ENCODE results near the gene ASB15.
A peak's percentile ranks its signal among the peaks of the same experiment; 100 is the strongest.

The ASB15 gene

GRCh38 chr7:123602648-123603047 lies 1.0 kb downstream of the ASB15 start:
- DNase-seq: no peak
- Histone ChIP-seq H3K4ac (ENCODE audit: low read depth, low read length) (no peak overlapping the region), H4K12ac (ENCODE audit: low read depth, low read length) (no peak overlapping the region), H3K14ac (ENCODE audit: low read length) (no peak overlapping the region), H2AFZ (ENCODE audit: insufficient read depth, low read length, poor library complexity) (no peak overlapping the region), H2AK5ac (ENCODE audit: low read length) (no peak overlapping the region), H3K9me3 (ENCODE audit: insufficient read depth, low read depth, low read length) (no peaks in the 10 kb centered on the region), H3K79me1 (ENCODE audit: low read length) (no peaks in the 10 kb centered on the region), H2BK120ac (ENCODE audit: insufficient read depth, low read length, poor library complexity) (no peak overlapping the region), H3K23ac (ENCODE audit: low read length) (no peak overlapping the region), H3K4me3 (ENCODE audit: low read depth, low read length) (no peak overlapping the region), H2BK5ac (ENCODE audit: low read depth, low read length, poor library complexity) (no peak overlapping the region), H3K79me2 (ENCODE audit: control insufficient read depth, insufficient read depth, low read length, poor library complexity) (no peaks in the 10 kb centered on the region), H2BK12ac (ENCODE audit: low read length) (no peak overlapping the region), H4K8ac (ENCODE audit: low read depth, low read length) (no peak overlapping the region), H4K91ac (ENCODE audit: low read depth, low read length) (no peak overlapping the region), H3K27me3 (ENCODE audit: insufficient read depth, low read length) (no peaks in the 10 kb centered on the region), H3K36me3 (ENCODE audit: control insufficient read depth in 1 of 2, insufficient read depth in 2 of 2, low read length in 2 of 2) (no peaks in the 10 kb centered on the region), H3K27ac (ENCODE audit: low read depth, low read length) (no peak overlapping the region), H3K18ac (ENCODE audit: low read length) (no peak overlapping the region), H3K4me1 (ENCODE audit: control insufficient read depth in 1 of 2, insufficient read depth in 2 of 2, low read length in 2 of 2) (no peaks in the 10 kb centered on the region), H3K4me2 (ENCODE audit: low read length) (no peak overlapping the region), H3K9ac (ENCODE audit: low read length) (no peak overlapping the region)
- no CpG with 5 or more reads among the region's 3 CpGs for WGBS (ENCODE audit: extremely low coverage, insufficient coverage, insufficient read length)

GRCh38 chr7:123604739-123605138 lies 3.1 kb downstream of the ASB15 start:
- no peaks in the 10 kb centered on the region for H3K36me3 ChIP-seq (ENCODE audit: control insufficient read depth in 1 of 2, insufficient read depth in 2 of 2, low read length in 2 of 2)
- H3K4me3 ChIP-seq (ENCODE audit: low read depth, low read length): no peak overlapping the region
- no peak overlapping the region for H3K4me2 ChIP-seq (ENCODE audit: low read length)
- no peaks in the 10 kb centered on the region for H3K79me2 ChIP-seq (ENCODE audit: control insufficient read depth, insufficient read depth, low read length, poor library complexity)
- no peaks in the 10 kb centered on the region for H3K9me3 ChIP-seq (ENCODE audit: insufficient read depth, low read depth, low read length)
- H2BK120ac ChIP-seq (ENCODE audit: insufficient read depth, low read length, poor library complexity): no peak overlapping the region
- H3K4me1 ChIP-seq (ENCODE audit: control insufficient read depth in 1 of 2, insufficient read depth in 2 of 2, low read length in 2 of 2): no peaks in the 10 kb centered on the region
- H2AK5ac ChIP-seq (ENCODE audit: low read length): no peak overlapping the region
- no peaks in the 10 kb centered on the region for H3K27me3 ChIP-seq (ENCODE audit: insufficient read depth, low read length)
- H2AFZ ChIP-seq (ENCODE audit: insufficient read depth, low read length, poor library complexity): no peak overlapping the region
- no peak overlapping the region for H4K8ac ChIP-seq (ENCODE audit: low read depth, low read length)
- WGBS (ENCODE audit: extremely low coverage, insufficient coverage, insufficient read length): no CpG with 5 or more reads among the region's 3 CpGs
- no peak overlapping the region for H3K27ac ChIP-seq (ENCODE audit: low read depth, low read length)
- H3K4ac ChIP-seq (ENCODE audit: low read depth, low read length): no peak overlapping the region
- peak in 1 of 2 donors; percentile 6 for DNase-seq
- no peak overlapping the region for H3K14ac ChIP-seq (ENCODE audit: low read length)
- no peak overlapping the region for H4K12ac ChIP-seq (ENCODE audit: low read depth, low read length)
- H2BK5ac ChIP-seq (ENCODE audit: low read depth, low read length, poor library complexity): no peak overlapping the region
- H3K18ac ChIP-seq (ENCODE audit: low read length): no peak overlapping the region
- H2BK12ac ChIP-seq (ENCODE audit: low read length): no peak overlapping the region
- no peak overlapping the region for H3K9ac ChIP-seq (ENCODE audit: low read length)
- no peak overlapping the region for H3K23ac ChIP-seq (ENCODE audit: low read length)
- H3K79me1 ChIP-seq (ENCODE audit: low read length): no peaks in the 10 kb centered on the region
- no peak overlapping the region for H4K91ac ChIP-seq (ENCODE audit: low read depth, low read length)

GRCh38 chr7:123607423-123607975 lies 5.9 kb downstream of the ASB15 start:
- Histone ChIP-seq H3K14ac (ENCODE audit: low read length) (no peak overlapping the region), H2BK12ac (ENCODE audit: low read length) (no peak overlapping the region), H3K79me2 (ENCODE audit: control insufficient read depth, insufficient read depth, low read length, poor library complexity) (no peaks in the 10 kb centered on the region), H3K79me1 (ENCODE audit: low read length) (no peaks in the 10 kb centered on the region), H4K91ac (ENCODE audit: low read depth, low read length) (no peak overlapping the region), H3K27me3 (ENCODE audit: insufficient read depth, low read length) (no peaks in the 10 kb centered on the region), H3K18ac (ENCODE audit: low read length) (no peak overlapping the region), H3K9me3 (ENCODE audit: insufficient read depth, low read depth, low read length) (no peaks in the 10 kb centered on the region), H2BK5ac (ENCODE audit: low read depth, low read length, poor library complexity) (no peak overlapping the region), H3K4me1 (ENCODE audit: control insufficient read depth in 1 of 2, insufficient read depth in 2 of 2, low read length in 2 of 2) (no peaks in the 10 kb centered on the region), H3K27ac (ENCODE audit: low read depth, low read length) (no peak overlapping the region), H3K4ac (ENCODE audit: low read depth, low read length) (no peak overlapping the region), H4K12ac (ENCODE audit: low read depth, low read length) (no peak overlapping the region), H2AFZ (ENCODE audit: insufficient read depth, low read length, poor library complexity) (no peak overlapping the region), H2AK5ac (ENCODE audit: low read length) (no peak overlapping the region), H3K4me3 (ENCODE audit: low read depth, low read length) (no peak overlapping the region), H3K9ac (ENCODE audit: low read length) (no peak overlapping the region), H3K4me2 (ENCODE audit: low read length) (no peak overlapping the region), H4K8ac (ENCODE audit: low read depth, low read length) (peak overlapping the region; percentile 10), H3K36me3 (ENCODE audit: control insufficient read depth in 1 of 2, insufficient read depth in 2 of 2, low read length in 2 of 2) (no peaks in the 10 kb centered on the region), H2BK120ac (ENCODE audit: insufficient read depth, low read length, poor library complexity) (no peak overlapping the region), H3K23ac (ENCODE audit: low read length) (no peak overlapping the region)
- DNase-seq: no peak
- no CpG with 5 or more reads among the region's 4 CpGs for WGBS (ENCODE audit: extremely low coverage, insufficient coverage, insufficient read length)

- Histone ChIP-seq H3K79me2 (ENCODE audit: control insufficient read depth, insufficient read depth, low read length, poor library complexity) (no peaks in the 10 kb centered on the region), H3K4me1 (ENCODE audit: control insufficient read depth in 1 of 2, insufficient read depth in 2 of 2, low read length in 2 of 2) (no peaks in the 10 kb centered on the region), H2BK5ac (ENCODE audit: low read depth, low read length, poor library complexity) (no peak overlapping the region), H3K14ac (ENCODE audit: low read length) (no peak overlapping the region), H2AK5ac (ENCODE audit: low read length) (no peak overlapping the region), H3K27me3 (ENCODE audit: insufficient read depth, low read length) (no peaks in the 10 kb centered on the region), H3K4me3 (ENCODE audit: low read depth, low read length) (no peak overlapping the region), H2AFZ (ENCODE audit: insufficient read depth, low read length, poor library complexity) (no peak overlapping the region), H3K18ac (ENCODE audit: low read length) (no peak overlapping the region), H3K79me1 (ENCODE audit: low read length) (peaks cover 2% of the 10 kb centered on the region), H2BK12ac (ENCODE audit: low read length) (no peak overlapping the region), H4K8ac (ENCODE audit: low read depth, low read length) (no peak overlapping the region), H3K4ac (ENCODE audit: low read depth, low read length) (no peak overlapping the region), H3K36me3 (ENCODE audit: control insufficient read depth in 1 of 2, insufficient read depth in 2 of 2, low read length in 2 of 2) (no peaks in the 10 kb centered on the region), H3K9ac (ENCODE audit: low read length) (no peak overlapping the region), H3K4me2 (ENCODE audit: low read length) (no peak overlapping the region), H2BK120ac (ENCODE audit: insufficient read depth, low read length, poor library complexity) (no peak overlapping the region), H3K27ac (ENCODE audit: low read depth, low read length) (no peak overlapping the region), H4K12ac (ENCODE audit: low read depth, low read length) (no peak overlapping the region), H4K91ac (ENCODE audit: low read depth, low read length) (no peak overlapping the region), H3K23ac (ENCODE audit: low read length) (no peak overlapping the region), H3K9me3 (ENCODE audit: insufficient read depth, low read depth, low read length) (no peaks in the 10 kb centered on the region)
- WGBS (ENCODE audit: extremely low coverage, insufficient coverage, insufficient read length): no CpG with 5 or more reads among the region's 5 CpGs
- DNase-seq: no peak
These were observed 7.6 kb downstream of the ASB15 start for GRCh38 chr7:123608991-123609882.

Data from trophoblast cell (in vitro differentiated cells and primary cell).